ENCODE measurements around the gene RIPOR3. TPM values are rescaled to one million over a fixed set of nuclear protein-coding genes. Genes with fewer than 3 reads are reported as not detected.
"Not testable (repeated sequence)": the region's sequence is repeated elsewhere in the genome, so short reads cannot be mapped to it uniquely, and the experiment has no call there.

The RIPOR3 gene
- polyA plus RNA-seq, 5 donors = 2.2 to 4.1 (median 3.0) TPM

GRCh38 chr20:50659975-50660670 lies 31.2 kb downstream of the RIPOR3 start:
- no peak for DNase-seq

GRCh38 chr20:50658804-50659380 lies 32.5 kb downstream of the RIPOR3 start:
- DNase-seq = no peak

GRCh38 chr20:50655311-50655880 lies 35.9 kb downstream of the RIPOR3 start:
- peak; percentile 62 to 75 for DNase-seq

GRCh38 chr20:50654904-50655303 lies 36.4 kb downstream of the RIPOR3 start:
- no peak for DNase-seq

GRCh38 chr20:50652702-50653294 lies 38.5 kb downstream of the RIPOR3 start:
- DNase-seq = no peak

GRCh38 chr20:50651676-50652075 lies 39.7 kb downstream of the RIPOR3 start:
- no peak for DNase-seq

GRCh38 chr20:50649590-50649989 lies 41.8 kb downstream of the RIPOR3 start:
- no peak for DNase-seq

GRCh38 chr20:50648651-50649050 lies 42.7 kb downstream of the RIPOR3 start:
- no peak for DNase-seq

GRCh38 chr20:50646483-50646996 lies 44.8 kb downstream of the RIPOR3 start:
- DNase-seq = no peak

- DNase-seq = peak; percentile 61 to 65
Observed at GRCh38 chr20:50645253-50646068, 45.9 kb downstream of the RIPOR3 start.

- DNase-seq = no peak
Observed at GRCh38 chr20:50642288-50642803, 49.0 kb downstream of the RIPOR3 start.

- DNase-seq = not testable (repeated sequence)
Observed at GRCh38 chr20:50641625-50642287, 49.6 kb downstream of the RIPOR3 start.

GRCh38 chr20:50639971-50640711 lies 51.2 kb downstream of the RIPOR3 start:
- DNase-seq = not testable (repeated sequence)

- DNase-seq = not testable (repeated sequence)
Observed at GRCh38 chr20:50638015-50638847, 53.1 kb downstream of the RIPOR3 start.

GRCh38 chr20:50636601-50637540 lies 54.5 kb downstream of the RIPOR3 start:
- DNase-seq = no peak

GRCh38 chr20:50635676-50636600 lies 55.4 kb downstream of the RIPOR3 start:
- DNase-seq = peak; percentile 57 to 63

- DNase-seq = no peak
Observed at GRCh38 chr20:50635014-50635557, 56.3 kb downstream of the RIPOR3 start.

All from right lung (tissue), 5 donors.